ENCODE results near the gene COL27A1.

The COL27A1 gene

GRCh38 chr9:114289571-114290481 lies 134.5 kb downstream of the COL27A1 start:
- DNase-seq, result no peak

GRCh38 chr9:114290561-114290986 lies 135.2 kb downstream of the COL27A1 start:
- DNase-seq, result no peak

GRCh38 chr9:114291064-114291474 lies 135.7 kb downstream of the COL27A1 start:
- peak; percentile 70 for DNase-seq

DNA sequence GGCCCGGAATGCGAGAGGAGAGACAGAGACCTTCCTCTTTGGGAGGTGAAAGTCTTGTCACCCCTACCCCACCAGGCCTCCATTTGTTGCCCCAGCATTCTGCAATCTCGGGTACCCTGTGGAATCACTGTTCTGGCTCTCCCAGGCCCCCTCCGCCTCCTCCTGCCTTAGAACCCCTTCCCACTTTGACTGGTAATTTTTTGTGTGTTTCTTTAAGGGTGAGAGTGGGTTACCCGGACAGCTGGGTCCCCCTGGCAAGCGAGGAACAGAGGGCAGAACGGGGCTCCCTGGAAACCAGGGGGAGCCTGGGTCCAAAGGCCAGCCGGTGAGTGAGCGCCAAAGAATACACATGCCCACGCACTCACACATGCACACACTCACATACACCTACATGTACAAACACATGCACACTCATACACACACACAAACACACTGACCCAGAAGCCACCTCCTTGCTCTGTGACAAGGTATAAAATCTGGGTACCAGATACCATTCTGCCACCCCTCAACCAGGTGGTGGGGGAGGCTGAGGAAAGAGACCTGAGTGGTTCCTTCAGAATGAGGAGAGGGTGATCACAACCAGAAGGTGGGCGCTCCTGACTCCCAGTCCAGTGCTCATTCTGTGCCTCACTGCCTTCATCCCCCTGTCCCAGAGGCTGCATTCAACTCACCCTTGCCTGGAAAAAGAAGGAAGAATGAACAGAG lies 136.7 kb downstream of the COL27A1 start:
- no peak for DNase-seq

- no peak for DNase-seq
These were observed 139.3 kb downstream of the COL27A1 start for GRCh38 chr9:114294664-114295063.

GRCh38 chr9:114296338-114296737 lies 141.0 kb downstream of the COL27A1 start:
- no peak for DNase-seq

GRCh38 chr9:114299286-114300152 lies 144.2 kb downstream of the COL27A1 start:
- no peak for DNase-seq

- no peak for DNase-seq
These were observed 145.0 kb downstream of the COL27A1 start for GRCh38 chr9:114300153-114300845.

GRCh38 chr9:114300846-114301797 lies 145.8 kb downstream of the COL27A1 start:
- DNase-seq, result no peak

DNA sequence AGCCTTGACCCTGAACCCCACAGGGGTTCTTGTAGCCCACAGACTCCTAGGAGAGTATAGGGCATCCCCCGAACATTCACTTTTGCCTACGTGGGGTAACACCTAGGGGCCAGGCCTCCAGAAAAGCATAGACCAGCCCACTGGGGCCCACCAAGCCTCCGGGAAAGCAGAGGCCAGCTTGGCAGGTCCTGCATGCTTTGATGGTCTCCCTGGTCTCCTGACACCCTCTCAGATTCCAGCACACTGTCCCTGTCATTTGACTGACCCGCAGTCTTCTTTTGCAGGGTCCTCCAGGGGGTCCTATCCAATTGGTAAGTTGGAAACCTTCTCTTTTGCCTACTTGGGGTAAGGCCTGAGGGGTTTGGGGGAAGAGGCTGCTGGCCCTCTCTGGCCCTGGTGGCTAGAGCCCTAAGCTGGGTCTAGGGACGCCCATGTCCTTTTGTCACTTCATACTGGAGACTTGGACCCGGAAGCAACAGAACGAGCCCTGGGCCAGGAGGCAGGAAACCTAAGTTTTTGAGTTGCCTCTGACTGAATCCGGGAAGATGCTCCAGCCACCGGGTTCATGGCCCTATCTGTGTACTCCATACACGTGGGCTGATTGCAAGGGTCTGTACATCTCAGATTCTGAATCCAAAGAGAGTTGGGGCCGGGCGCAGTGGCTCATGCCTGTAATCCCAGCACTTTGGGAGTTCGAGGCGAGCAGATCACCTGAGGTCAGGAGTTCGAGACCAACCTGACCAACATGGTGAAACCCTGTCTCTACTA lies 146.6 kb downstream of the COL27A1 start:
- DNase-seq, result no peak

DNA sequence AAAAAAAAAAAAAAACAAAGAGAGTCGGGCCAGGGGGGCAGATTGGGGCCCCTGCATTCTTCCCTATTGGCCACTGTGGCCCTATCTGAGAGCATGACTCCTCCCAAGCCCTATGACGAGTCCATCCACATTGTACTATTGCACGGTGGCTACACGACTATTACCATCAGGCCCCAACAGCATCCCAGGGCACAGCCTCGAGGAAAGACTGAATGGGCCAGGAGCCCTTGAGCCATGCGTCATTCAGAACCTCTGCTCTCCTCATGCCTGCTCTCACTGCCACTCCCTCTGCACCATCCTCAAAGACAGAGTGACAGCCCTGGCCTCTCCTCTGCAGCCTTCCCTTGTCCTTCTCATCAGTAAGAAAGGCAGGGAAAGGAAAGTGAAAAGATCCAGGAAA lies 147.4 kb downstream of the COL27A1 start:
- DNase-seq, result no peak

DNA sequence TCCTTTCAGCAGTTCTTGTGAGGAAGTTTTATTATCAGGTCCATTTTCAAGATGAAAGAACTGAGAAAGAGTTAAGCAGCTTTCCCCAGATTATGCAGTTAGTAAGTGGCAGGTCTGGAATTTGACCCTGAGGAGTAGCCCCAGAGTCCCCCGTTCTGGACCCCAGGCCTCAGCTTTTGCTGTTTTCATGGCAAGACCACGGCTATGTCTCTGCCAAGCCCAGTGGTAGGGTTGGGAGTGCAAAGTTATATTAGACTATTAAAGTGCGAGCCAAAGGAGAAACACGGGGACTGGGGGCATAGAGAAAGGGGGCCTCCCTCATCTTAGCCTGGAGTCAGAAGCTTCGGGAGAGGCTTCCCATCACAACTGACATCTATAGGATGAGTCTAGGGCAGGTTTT lies 148.2 kb downstream of the COL27A1 start:
- no peak for DNase-seq

- DNase-seq, result no peak
These were observed 148.6 kb downstream of the COL27A1 start for GRCh38 chr9:114303977-114304376.

- DNase-seq, result no peak
These were observed 149.3 kb downstream of the COL27A1 start for GRCh38 chr9:114304416-114305188.

- DNase-seq, result no peak
These were observed 152.5 kb downstream of the COL27A1 start for GRCh38 chr9:114307899-114308267.

- no peak for DNase-seq
These were observed 153.1 kb downstream of the COL27A1 start for GRCh38 chr9:114308361-114308950.

GRCh38 chr9:114309096-114309495 lies 153.8 kb downstream of the COL27A1 start:
- no peak for DNase-seq

GRCh38 chr9:114310471-114311450 lies 155.4 kb downstream of the COL27A1 start:
- DNase-seq, result no peak
